Large intestine (tissue), 3 donors: ENCODE results near the gene UBE2QL1. TPM values are rescaled to one million over a fixed set of nuclear protein-coding genes. Genes with fewer than 3 reads are reported as not detected.

Source experiments
- DNase-seq, 2 donors: peaks; one replicate each; pipeline versions ENCODE4 v3.0.0 to v3.0.0-alpha.2; 2013
- H3K27ac ChIP-seq: one replicate; pipeline ENCODE4 v1.5.1; 2013; ENCODE audit warnings: low read length
- H3K27me3 ChIP-seq: 2 replicates; pipeline ENCODE4 v1.6.1; 2013; ENCODE audit warnings: low read length; ENCODE audit not compliant: control insufficient read depth, insufficient read depth
- H3K36me3 ChIP-seq: 2 replicates; pipeline ENCODE4 v1.6.1; 2013; ENCODE audit warnings: low read length; ENCODE audit not compliant: control insufficient read depth, insufficient read depth
- H3K4me1 ChIP-seq: one replicate; pipeline ENCODE4 v1.6.1; 2013; ENCODE audit warnings: low read length; ENCODE audit not compliant: control insufficient read depth, insufficient read depth
- H3K4me3 ChIP-seq: one replicate; pipeline ENCODE4 v1.5.1; 2013; ENCODE audit warnings: low read length
- H3K9me3 ChIP-seq: one replicate; pipeline ENCODE4 v1.6.1; 2013; ENCODE audit warnings: mild to moderate bottlenecking, low read depth, low read length, moderate library complexity; ENCODE audit not compliant: control insufficient read depth
- WGBS: methylation state at CpG from one replicate; pipeline ENCODE4 v1.1.5; 2013; ENCODE audit warnings: low lambda C conversion rate; ENCODE audit not compliant: insufficient coverage; 5-methylcytosine and 5-hydroxymethylcytosine counted together
- polyA plus RNA-seq: library from polyadenylated mRNA; unstranded; fragments of 120-200 nt; gene quantifications from one replicate; pipeline ENCODE4 v1.2.1, GENCODE V29; 2013

UBE2QL1 gene
- polyA plus RNA-seq, 1 donor = 0.81 TPM

DNA sequence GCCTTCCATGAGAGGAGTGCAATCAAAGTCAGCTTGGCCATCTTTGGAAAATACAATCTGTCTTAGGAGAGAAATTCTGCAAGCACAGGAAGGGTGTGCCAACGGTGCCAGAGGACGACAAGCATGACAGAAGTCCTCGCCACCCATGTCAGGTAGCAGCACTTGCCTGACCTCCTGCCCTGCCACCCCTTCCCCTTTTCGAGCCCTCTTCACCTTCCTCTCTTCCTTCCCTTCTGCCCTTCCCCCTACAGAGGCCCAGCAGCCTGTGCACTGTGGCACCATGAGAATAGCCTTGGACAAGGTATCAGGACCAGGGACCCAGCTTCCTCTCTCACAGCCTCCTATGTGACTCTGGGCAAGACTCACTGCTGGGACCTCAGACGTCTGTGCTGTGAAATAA lies 5.3 kb upstream of the UBE2QL1 start:
- H3K9me3 ChIP-seq = peaks cover 10% of the 10 kb centered on the region
- no CpG with 5 or more reads among the region's 5 CpGs for WGBS
- H3K4me1 ChIP-seq = no peaks in the 10 kb centered on the region
- H3K36me3 ChIP-seq = no peaks in the 10 kb centered on the region
- peaks cover 13% of the 10 kb centered on the region for H3K27me3 ChIP-seq
- no peak overlapping the region for H3K4me3 ChIP-seq
- DNase-seq = no peak
- no peak overlapping the region for H3K27ac ChIP-seq

DNA sequence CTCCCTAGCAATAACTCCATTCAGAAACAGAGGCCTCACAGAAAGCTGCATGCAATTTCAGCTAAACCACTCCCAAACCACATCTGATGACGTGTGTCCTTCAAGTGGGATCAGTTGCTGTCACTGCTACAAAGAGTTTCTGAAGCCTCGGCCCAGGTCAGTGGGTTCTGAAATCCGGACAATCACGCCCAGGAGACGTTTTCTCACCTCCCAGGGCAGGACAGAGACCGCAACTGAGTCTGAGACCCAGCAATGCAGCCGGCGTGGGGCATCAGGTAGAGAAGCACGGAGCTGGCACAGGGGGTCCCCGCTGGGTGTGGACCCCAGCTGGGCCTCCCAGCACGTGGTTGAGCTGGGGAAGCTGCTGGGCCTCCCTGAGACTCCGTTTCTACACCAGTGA lies 2.6 kb upstream of the UBE2QL1 start:
- no peak overlapping the region for H3K4me3 ChIP-seq
- WGBS = no CpG with 5 or more reads among the region's 12 CpGs
- H3K4me1 ChIP-seq = no peaks in the 10 kb centered on the region
- no peak overlapping the region for H3K27ac ChIP-seq
- H3K36me3 ChIP-seq = no peaks in the 10 kb centered on the region
- no peak for DNase-seq
- peaks cover 37% of the 10 kb centered on the region for H3K27me3 ChIP-seq
- H3K9me3 ChIP-seq = peaks cover 12% of the 10 kb centered on the region

GRCh38 chr5:6446626-6447309 lies 1.9 kb upstream of the UBE2QL1 start:
- Histone ChIP-seq H3K9me3 (peaks cover 12% of the 10 kb centered on the region), H3K36me3 (no peaks in the 10 kb centered on the region), H3K27me3 (peaks cover 43% of the 10 kb centered on the region), H3K27ac (no peak overlapping the region), H3K4me1 (no peaks in the 10 kb centered on the region), H3K4me3 (no peak overlapping the region)
- WGBS = 60% methylated on average over 1 of the region's 21 CpGs
- no peak for DNase-seq

DNA sequence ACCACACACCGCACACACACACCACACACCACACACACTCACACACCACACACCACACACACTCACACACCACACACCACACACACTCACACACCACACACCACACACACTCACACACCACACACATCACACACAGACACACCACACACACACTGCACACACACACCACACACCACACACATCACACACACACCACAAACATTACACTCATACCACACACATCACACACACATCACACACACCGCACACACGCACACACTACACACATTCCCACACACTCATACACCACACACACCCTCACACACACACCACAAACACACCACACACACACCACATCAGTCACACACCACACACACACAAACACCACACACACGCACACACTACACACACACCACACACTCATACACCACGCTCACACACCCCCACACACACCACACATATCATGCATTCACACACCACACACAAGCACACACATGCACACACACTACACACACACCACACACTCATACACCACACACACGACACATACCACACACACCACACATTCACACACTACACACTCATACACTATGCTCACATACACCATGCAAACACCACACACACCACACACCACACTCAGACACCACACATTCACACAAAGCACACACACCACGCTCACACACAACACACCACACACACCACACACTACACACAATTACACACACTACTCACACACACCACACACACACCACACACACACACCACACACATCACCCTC lies 1.1 kb upstream of the UBE2QL1 start:
- no peak for DNase-seq
- Histone ChIP-seq H3K27me3 (peaks cover 49% of the 10 kb centered on the region), H3K9me3 (peaks cover 12% of the 10 kb centered on the region), H3K4me1 (no peaks in the 10 kb centered on the region), H3K27ac (no peak overlapping the region), H3K36me3 (no peaks in the 10 kb centered on the region), H3K4me3 (no peak overlapping the region)
- 100% methylated on average over 1 of the region's 7 CpGs for WGBS

GRCh38 chr5:6448141-6448491 lies 543 bp upstream of the UBE2QL1 start:
- no peaks in the 10 kb centered on the region for H3K4me1 ChIP-seq
- peaks cover 12% of the 10 kb centered on the region for H3K9me3 ChIP-seq
- H3K27ac ChIP-seq = no peak overlapping the region
- no peaks in the 10 kb centered on the region for H3K36me3 ChIP-seq
- H3K27me3 ChIP-seq = peaks cover 51% of the 10 kb centered on the region
- WGBS = 82% methylated on average over 2 of the region's 3 CpGs
- H3K4me3 ChIP-seq = no peak overlapping the region
- DNase-seq = no peak

DNA sequence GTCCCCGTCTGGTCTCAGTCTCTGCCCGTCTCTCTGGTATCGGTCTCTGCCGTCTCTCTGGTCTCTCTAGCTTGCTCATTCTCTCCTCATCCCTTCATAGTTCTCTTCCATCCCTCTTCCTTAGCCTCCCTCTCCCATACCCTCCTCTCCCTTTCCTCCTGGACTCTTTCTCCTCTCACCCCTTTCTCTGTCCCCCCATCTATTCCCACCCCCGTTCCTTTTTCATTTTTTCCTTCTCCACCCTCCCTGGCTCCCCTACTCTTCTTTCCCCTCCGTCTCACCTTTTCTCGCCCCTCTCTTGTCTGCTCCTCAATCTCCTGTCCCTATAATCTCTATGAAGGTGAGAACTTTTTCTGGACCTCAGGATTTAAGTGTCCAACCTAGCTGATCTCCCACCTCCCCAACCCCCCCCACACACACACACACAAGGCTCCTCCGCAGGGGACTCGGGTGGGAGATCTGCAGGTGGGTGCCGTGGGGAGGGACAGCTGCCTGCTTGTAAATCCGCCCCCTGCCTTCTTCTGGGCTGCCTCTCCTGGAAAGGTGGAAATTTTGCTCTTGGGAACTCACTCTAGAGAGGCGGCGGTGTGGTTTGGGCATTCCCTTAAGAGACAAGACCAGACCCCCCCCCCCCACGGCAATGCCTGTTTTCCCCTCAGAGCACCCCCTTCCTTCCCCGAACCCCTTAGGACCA lies 953 bp downstream of the UBE2QL1 start:
- Histone ChIP-seq H3K4me1 (no peaks in the 10 kb centered on the region), H3K27me3 (peaks cover 50% of the 10 kb centered on the region)
- WGBS = 4% methylated on average over 7 of the region's 15 CpGs

DNA sequence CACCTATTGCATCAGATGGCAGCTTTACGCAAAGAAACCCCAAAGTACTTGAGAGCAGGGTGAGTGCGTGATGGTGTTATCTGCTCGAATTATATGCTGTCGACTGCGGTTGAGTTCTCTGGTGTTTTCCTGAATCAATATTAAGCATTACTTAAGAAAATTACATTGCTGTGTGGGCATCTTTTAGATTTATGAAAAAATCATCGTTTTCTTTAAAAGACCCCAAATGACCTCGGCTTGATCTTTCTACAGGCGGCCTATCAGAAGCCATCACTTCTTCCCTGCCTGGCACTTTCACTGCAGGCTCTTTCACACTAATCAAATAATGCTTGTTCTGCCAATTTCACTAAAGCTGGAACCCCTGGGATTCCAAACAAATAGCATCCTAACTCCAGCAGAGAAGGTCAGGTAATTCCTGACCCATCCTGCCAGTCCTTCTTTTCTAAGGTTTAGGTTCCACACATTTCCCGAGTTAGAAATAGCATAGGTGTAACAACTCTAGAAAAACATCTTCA lies 1.7 kb downstream of the UBE2QL1 start:
- no peaks in the 10 kb centered on the region for H3K36me3 ChIP-seq
- peaks cover 12% of the 10 kb centered on the region for H3K9me3 ChIP-seq
- no peaks in the 10 kb centered on the region for H3K4me1 ChIP-seq
- no peak overlapping the region for H3K4me3 ChIP-seq
- no peak overlapping the region for H3K27ac ChIP-seq
- DNase-seq = no peak
- peaks cover 55% of the 10 kb centered on the region for H3K27me3 ChIP-seq
- WGBS = no CpG with 5 or more reads among the region's 9 CpGs

More for the DNA sequence above, 953 bp downstream of the UBE2QL1 start:
- no peaks in the 10 kb centered on the region for H3K36me3 ChIP-seq
- H3K27ac ChIP-seq = no peak overlapping the region
- no peak overlapping the region for H3K4me3 ChIP-seq
- peaks cover 12% of the 10 kb centered on the region for H3K9me3 ChIP-seq
- DNase-seq = no peak

DNA sequence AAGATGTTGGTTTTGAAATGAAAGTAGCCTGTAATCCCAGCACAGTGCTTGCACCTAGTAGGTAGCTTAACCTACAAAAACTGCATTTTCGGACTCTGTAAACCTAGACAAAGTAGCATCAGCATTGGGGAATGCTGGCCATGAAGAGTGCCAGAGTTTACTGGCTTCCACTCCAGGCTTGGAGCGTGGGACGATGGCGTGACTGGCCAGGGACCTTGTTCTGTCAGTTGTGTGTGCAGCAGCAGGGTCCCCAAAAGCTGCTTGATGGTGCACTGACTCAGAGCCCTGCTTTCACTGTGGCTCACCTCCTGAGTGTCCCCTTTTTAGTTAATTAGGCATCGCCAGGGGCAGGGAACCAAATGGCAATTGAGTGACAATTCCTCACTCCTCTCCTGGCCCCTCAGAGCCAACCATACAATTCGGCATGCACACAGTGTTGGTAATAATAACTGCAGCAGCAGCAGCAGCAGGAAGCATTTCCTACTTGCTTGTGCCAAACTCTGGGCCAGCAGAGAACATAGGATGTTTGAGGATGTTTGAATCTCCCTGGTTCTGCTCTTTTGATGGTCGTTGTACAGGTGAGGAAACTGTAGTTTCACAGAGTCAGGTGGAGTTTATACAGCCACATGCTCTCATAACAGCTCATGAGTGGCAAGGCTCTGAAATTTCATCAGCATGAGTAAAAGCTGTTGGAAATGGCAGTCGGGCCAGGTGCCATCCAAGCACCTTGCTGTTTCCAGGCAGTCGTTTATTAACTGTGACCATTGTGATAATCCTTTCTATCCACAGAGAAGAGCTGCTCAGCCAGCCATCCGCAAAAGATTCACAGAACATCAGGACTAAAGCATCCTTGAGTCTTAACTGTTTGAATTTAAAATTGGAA lies 4.2 kb downstream of the UBE2QL1 start:
- H3K4me1 ChIP-seq = no peaks in the 10 kb centered on the region

GRCh38 chr5:6453937-6454560 lies 5.4 kb downstream of the UBE2QL1 start:
- DNase-seq = no peak
- no peaks in the 10 kb centered on the region for H3K9me3 ChIP-seq
- H3K4me1 ChIP-seq = no peaks in the 10 kb centered on the region
- no peaks in the 10 kb centered on the region for H3K36me3 ChIP-seq
- no CpG with 5 or more reads among the region's 2 CpGs for WGBS
- no peak overlapping the region for H3K4me3 ChIP-seq
- no peak overlapping the region for H3K27ac ChIP-seq
- peaks cover 55% of the 10 kb centered on the region for H3K27me3 ChIP-seq

More for the DNA sequence above, 4.2 kb downstream of the UBE2QL1 start:
- no peak overlapping the region for H3K4me3 ChIP-seq
- peaks cover 59% of the 10 kb centered on the region for H3K27me3 ChIP-seq
- DNase-seq = no peak
- no peak overlapping the region for H3K27ac ChIP-seq
- no CpG with 5 or more reads among the region's 10 CpGs for WGBS
- peaks cover 6% of the 10 kb centered on the region for H3K9me3 ChIP-seq
- H3K36me3 ChIP-seq = no peaks in the 10 kb centered on the region
